ENCODE results near the gene CSNK1A1L.

The CSNK1A1L gene

GRCh38 chr13:37134411-37135041 is 29.1 kb upstream of the CSNK1A1L start:
- Histone ChIP-seq H3K27ac (ENCODE audit: low read length) (no peak overlapping the region), H3K36me3 (ENCODE audit: control insufficient read depth, low read depth, low read length) (no peaks in the 10 kb centered on the region), H3K9me3 (ENCODE audit: control insufficient read depth, low read depth, low read length) (no peaks in the 10 kb centered on the region), H3K9ac (ENCODE audit: low read length) (no peak overlapping the region), H3K4me1 (ENCODE audit: control insufficient read depth, low read depth, low read length) (no peaks in the 10 kb centered on the region), H3K4me3 (ENCODE audit: low read length) (no peak overlapping the region), H3K27me3 (ENCODE audit: control insufficient read depth, insufficient read depth, low read length) (no peaks in the 10 kb centered on the region)

DNA sequence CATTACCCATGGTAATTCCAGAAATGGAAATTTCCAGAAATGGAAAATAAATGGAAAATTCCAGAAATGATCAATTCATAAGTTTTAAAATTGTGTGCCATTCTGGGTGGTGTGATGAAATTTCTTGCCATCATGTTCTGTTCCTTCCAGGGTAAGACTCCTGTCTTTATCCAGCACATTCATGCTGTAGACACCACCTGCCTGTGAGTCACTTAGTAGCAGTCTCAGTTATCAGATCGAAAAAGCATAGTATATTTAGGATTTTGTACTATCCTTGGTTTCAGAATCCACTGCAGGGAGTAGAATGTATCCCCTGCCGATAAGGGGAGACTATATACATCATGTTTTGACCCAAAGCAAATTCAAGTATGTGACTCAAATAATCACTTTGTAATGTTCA is 26.7 kb upstream of the CSNK1A1L start:
- H3K9ac ChIP-seq (ENCODE audit: low read length) = no peak overlapping the region
- no peaks in the 10 kb centered on the region for H3K36me3 ChIP-seq (ENCODE audit: control insufficient read depth, low read depth, low read length)
- no peak overlapping the region for H3K27ac ChIP-seq (ENCODE audit: low read length)
- H3K4me1 ChIP-seq (ENCODE audit: control insufficient read depth, low read depth, low read length) = no peaks in the 10 kb centered on the region
- H3K9me3 ChIP-seq (ENCODE audit: control insufficient read depth, low read depth, low read length) = no peaks in the 10 kb centered on the region
- H3K27me3 ChIP-seq (ENCODE audit: control insufficient read depth, insufficient read depth, low read length) = no peaks in the 10 kb centered on the region
- no peak overlapping the region for H3K4me3 ChIP-seq (ENCODE audit: low read length)

GRCh38 chr13:37131092-37131491 is 25.6 kb upstream of the CSNK1A1L start:
- H3K9me3 ChIP-seq (ENCODE audit: control insufficient read depth, low read depth, low read length) = no peaks in the 10 kb centered on the region
- no peak overlapping the region for H3K4me3 ChIP-seq (ENCODE audit: low read length)
- no peak overlapping the region for H3K9ac ChIP-seq (ENCODE audit: low read length)
- H3K27me3 ChIP-seq (ENCODE audit: control insufficient read depth, insufficient read depth, low read length) = no peaks in the 10 kb centered on the region
- H3K4me1 ChIP-seq (ENCODE audit: control insufficient read depth, low read depth, low read length) = no peaks in the 10 kb centered on the region
- H3K27ac ChIP-seq (ENCODE audit: low read length) = no peak overlapping the region
- no peaks in the 10 kb centered on the region for H3K36me3 ChIP-seq (ENCODE audit: control insufficient read depth, low read depth, low read length)

- Histone ChIP-seq H3K9me3 (ENCODE audit: control insufficient read depth, low read depth, low read length) (no peaks in the 10 kb centered on the region), H3K27me3 (ENCODE audit: control insufficient read depth, insufficient read depth, low read length) (no peaks in the 10 kb centered on the region), H3K27ac (ENCODE audit: low read length) (no peak overlapping the region), H3K9ac (ENCODE audit: low read length) (no peak overlapping the region), H3K4me1 (ENCODE audit: control insufficient read depth, low read depth, low read length) (no peaks in the 10 kb centered on the region), H3K36me3 (ENCODE audit: control insufficient read depth, low read depth, low read length) (no peaks in the 10 kb centered on the region), H3K4me3 (ENCODE audit: low read length) (no peak overlapping the region)
Measured at GRCh38 chr13:37129866-37130265, 24.4 kb upstream of the CSNK1A1L start.

GRCh38 chr13:37127691-37128241 is 22.3 kb upstream of the CSNK1A1L start:
- H3K4me1 ChIP-seq (ENCODE audit: control insufficient read depth, low read depth, low read length) = no peaks in the 10 kb centered on the region
- H3K36me3 ChIP-seq (ENCODE audit: control insufficient read depth, low read depth, low read length) = no peaks in the 10 kb centered on the region
- no peak overlapping the region for H3K27ac ChIP-seq (ENCODE audit: low read length)
- H3K9me3 ChIP-seq (ENCODE audit: control insufficient read depth, low read depth, low read length) = no peaks in the 10 kb centered on the region
- no peak overlapping the region for H3K4me3 ChIP-seq (ENCODE audit: low read length)
- no peak overlapping the region for H3K9ac ChIP-seq (ENCODE audit: low read length)
- no peaks in the 10 kb centered on the region for H3K27me3 ChIP-seq (ENCODE audit: control insufficient read depth, insufficient read depth, low read length)

DNA sequence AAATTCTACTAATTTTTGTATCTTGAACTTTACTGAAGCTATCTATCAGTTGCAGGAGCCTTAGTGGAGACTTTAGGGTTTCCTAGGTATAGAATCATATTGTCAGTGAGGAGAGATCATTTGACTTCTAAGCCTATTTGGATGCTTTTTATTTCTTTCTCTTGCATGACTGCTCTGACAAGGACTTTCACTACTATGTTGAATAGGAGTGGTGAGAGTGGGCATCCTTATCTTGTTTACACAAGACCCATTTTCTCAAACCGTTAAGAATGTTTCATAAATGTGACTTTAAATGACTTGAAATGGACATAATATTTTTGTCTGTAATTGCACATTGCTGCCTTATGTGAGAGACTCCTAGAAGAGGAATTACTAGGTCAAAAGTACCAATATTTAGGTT is 17.9 kb upstream of the CSNK1A1L start:
- Histone ChIP-seq H3K9ac (ENCODE audit: low read length) (no peak overlapping the region), H3K4me1 (ENCODE audit: control insufficient read depth, low read depth, low read length) (no peaks in the 10 kb centered on the region), H3K36me3 (ENCODE audit: control insufficient read depth, low read depth, low read length) (no peaks in the 10 kb centered on the region), H3K27ac (ENCODE audit: low read length) (no peak overlapping the region), H3K27me3 (ENCODE audit: control insufficient read depth, insufficient read depth, low read length) (no peaks in the 10 kb centered on the region), H3K4me3 (ENCODE audit: low read length) (no peak overlapping the region), H3K9me3 (ENCODE audit: control insufficient read depth, low read depth, low read length) (no peaks in the 10 kb centered on the region)

DNA sequence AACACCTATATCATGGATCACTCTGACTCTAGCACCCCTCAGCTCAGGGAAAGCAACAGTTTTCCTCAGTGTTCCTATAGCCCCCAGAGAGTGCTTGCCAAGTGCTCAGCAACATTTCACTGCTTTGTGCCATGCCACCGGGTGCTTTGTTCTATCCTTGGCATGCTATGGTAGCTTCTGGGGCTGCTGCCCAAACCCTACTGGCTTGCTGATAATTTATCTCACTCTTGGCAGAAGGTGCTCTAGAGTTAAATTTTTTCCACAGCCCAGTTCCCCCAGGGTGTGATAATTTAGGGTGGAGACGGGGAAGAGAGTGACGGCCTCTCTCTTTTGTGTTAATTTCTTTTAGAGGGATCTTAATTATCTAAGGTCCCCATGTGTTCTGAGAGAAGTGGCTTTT is 12.6 kb upstream of the CSNK1A1L start:
- Histone ChIP-seq H3K9ac (ENCODE audit: low read length) (no peak overlapping the region), H3K4me1 (ENCODE audit: control insufficient read depth, low read depth, low read length) (no peaks in the 10 kb centered on the region), H3K36me3 (ENCODE audit: control insufficient read depth, low read depth, low read length) (no peaks in the 10 kb centered on the region), H3K9me3 (ENCODE audit: control insufficient read depth, low read depth, low read length) (no peaks in the 10 kb centered on the region), H3K4me3 (ENCODE audit: low read length) (no peak overlapping the region), H3K27me3 (ENCODE audit: control insufficient read depth, insufficient read depth, low read length) (no peaks in the 10 kb centered on the region), H3K27ac (ENCODE audit: low read length) (no peak overlapping the region)

DNA sequence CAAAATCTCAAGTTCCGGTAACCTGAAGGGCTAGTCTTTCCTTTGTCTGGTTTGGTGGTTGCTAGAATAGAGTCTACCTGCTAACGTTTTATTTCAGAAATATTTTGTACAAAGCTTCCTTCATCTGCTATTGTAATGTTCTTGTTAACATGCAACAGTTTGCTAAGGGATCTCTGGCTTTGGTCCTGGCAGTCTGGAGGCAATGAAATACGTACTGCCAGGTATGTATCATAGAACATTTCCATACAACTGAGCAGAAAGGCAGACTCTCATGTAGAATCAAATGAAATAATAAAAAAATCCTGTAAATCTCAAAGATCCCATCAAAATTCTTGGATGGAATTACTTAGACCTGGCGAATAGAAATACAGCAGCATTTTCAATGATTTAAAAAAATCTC is 8.8 kb upstream of the CSNK1A1L start:
- H3K4me3 ChIP-seq (ENCODE audit: low read length) = no peak overlapping the region
- no peaks in the 10 kb centered on the region for H3K9me3 ChIP-seq (ENCODE audit: control insufficient read depth, low read depth, low read length)
- no peak overlapping the region for H3K27ac ChIP-seq (ENCODE audit: low read length)
- H3K27me3 ChIP-seq (ENCODE audit: control insufficient read depth, insufficient read depth, low read length) = no peaks in the 10 kb centered on the region
- no peaks in the 10 kb centered on the region for H3K4me1 ChIP-seq (ENCODE audit: control insufficient read depth, low read depth, low read length)
- no peaks in the 10 kb centered on the region for H3K36me3 ChIP-seq (ENCODE audit: control insufficient read depth, low read depth, low read length)
- H3K9ac ChIP-seq (ENCODE audit: low read length) = no peak overlapping the region

GRCh38 chr13:37113534-37113933 is 8.1 kb upstream of the CSNK1A1L start:
- Histone ChIP-seq H3K27ac (ENCODE audit: low read length) (no peak overlapping the region), H3K9ac (ENCODE audit: low read length) (no peak overlapping the region), H3K9me3 (ENCODE audit: control insufficient read depth, low read depth, low read length) (no peaks in the 10 kb centered on the region), H3K36me3 (ENCODE audit: control insufficient read depth, low read depth, low read length) (no peaks in the 10 kb centered on the region), H3K4me1 (ENCODE audit: control insufficient read depth, low read depth, low read length) (no peaks in the 10 kb centered on the region), H3K4me3 (ENCODE audit: low read length) (no peak overlapping the region), H3K27me3 (ENCODE audit: control insufficient read depth, insufficient read depth, low read length) (no peaks in the 10 kb centered on the region)

DNA sequence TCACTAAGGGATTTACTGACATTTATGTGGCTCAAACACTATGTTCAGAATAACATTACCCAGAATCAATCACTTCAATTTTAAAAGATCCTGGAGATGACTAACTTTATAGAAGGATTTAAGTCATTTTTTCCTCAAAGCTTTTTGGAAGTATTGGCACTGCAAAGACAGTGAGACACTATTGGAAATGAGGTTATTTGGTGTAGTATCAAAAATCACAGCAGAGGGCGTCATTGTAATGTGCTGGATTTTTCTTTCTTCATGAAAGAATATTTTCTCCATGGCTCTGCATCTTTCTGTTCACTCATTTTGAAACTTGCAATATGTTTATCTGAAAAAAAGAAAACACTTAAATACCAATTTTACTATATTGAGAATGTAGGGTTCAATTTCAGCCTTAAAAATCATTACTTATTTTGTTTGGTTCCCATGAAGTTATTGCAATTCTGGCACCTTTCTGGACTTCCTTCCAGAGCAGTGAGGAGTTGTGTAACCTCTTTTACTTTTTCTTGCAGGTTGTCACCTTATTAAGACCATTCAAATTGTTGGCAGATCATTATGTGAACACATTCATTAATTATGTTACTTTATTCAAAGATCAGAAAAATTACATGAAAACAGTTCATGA is 3.7 kb upstream of the CSNK1A1L start:
- no peak overlapping the region for H3K9ac ChIP-seq (ENCODE audit: low read length)
- no peak overlapping the region for H3K4me3 ChIP-seq (ENCODE audit: low read length)
- H3K36me3 ChIP-seq (ENCODE audit: control insufficient read depth, low read depth, low read length) = no peaks in the 10 kb centered on the region
- H3K27me3 ChIP-seq (ENCODE audit: control insufficient read depth, insufficient read depth, low read length) = no peaks in the 10 kb centered on the region
- H3K9me3 ChIP-seq (ENCODE audit: control insufficient read depth, low read depth, low read length) = no peaks in the 10 kb centered on the region
- no peak overlapping the region for H3K27ac ChIP-seq (ENCODE audit: low read length)
- peaks cover 12% of the 10 kb centered on the region for H3K4me1 ChIP-seq (ENCODE audit: control insufficient read depth, low read depth, low read length)

GRCh38 chr13:37107868-37108267 is 2.4 kb upstream of the CSNK1A1L start:
- Histone ChIP-seq H3K9ac (ENCODE audit: low read length) (no peak overlapping the region), H3K27ac (ENCODE audit: low read length) (no peak overlapping the region), H3K4me3 (ENCODE audit: low read length) (no peak overlapping the region), H3K9me3 (ENCODE audit: control insufficient read depth, low read depth, low read length) (no peaks in the 10 kb centered on the region), H3K27me3 (ENCODE audit: control insufficient read depth, insufficient read depth, low read length) (no peaks in the 10 kb centered on the region), H3K4me1 (ENCODE audit: control insufficient read depth, low read depth, low read length) (peaks cover 12% of the 10 kb centered on the region), H3K36me3 (ENCODE audit: control insufficient read depth, low read depth, low read length) (no peaks in the 10 kb centered on the region)

- Histone ChIP-seq H3K27ac (ENCODE audit: low read length) (no peak overlapping the region), H3K27me3 (ENCODE audit: control insufficient read depth, insufficient read depth, low read length) (no peaks in the 10 kb centered on the region), H3K9ac (ENCODE audit: low read length) (no peak overlapping the region), H3K9me3 (ENCODE audit: control insufficient read depth, low read depth, low read length) (no peaks in the 10 kb centered on the region), H3K4me1 (ENCODE audit: control insufficient read depth, low read depth, low read length) (peaks cover 12% of the 10 kb centered on the region), H3K36me3 (ENCODE audit: control insufficient read depth, low read depth, low read length) (no peaks in the 10 kb centered on the region), H3K4me3 (ENCODE audit: low read length) (no peak overlapping the region)
Measured at GRCh38 chr13:37107456-37107855, 2.0 kb upstream of the CSNK1A1L start.
